GM12878 (cell line): Measurements from ENCODE around the gene FBXO42. TPM values are rescaled to one million over a fixed set of nuclear protein-coding genes. Genes with fewer than 3 reads are reported as not detected.

Experiments used
- ATAC-seq: fragments of 200-7000 bp; cut with Tn5 transposase; 3 replicates; pipeline ENCODE4 v1.9.1; 2020; ENCODE audit warnings: mild to moderate bottlenecking, moderate library complexity
- BruUV-seq: library from RNA; stranded (reverse); fragments of 400-500 nt; replicated peaks from 2 replicates; lab custom pipeline; 2021; lab: Mats Ljungman, UMichigan
- CTCF ChIA-PET: fragments of 300-600 bp; sonication (Branson Sonifier 250); formaldehyde crosslinking; extraction: SDS; loops from one replicate; lab custom pipeline; 2021; ENCODE audit warnings: inconsistent platforms; lab: Yijun Ruan, JAX
- POLR2A ChIA-PET: fragments of 350-600 bp; formaldehyde crosslinking; extraction: SDS; loops from one replicate; lab custom pipeline; 2021; ENCODE audit warnings: inconsistent platforms; lab: Charles Lee
- RAD21 ChIA-PET: fragments of 300-600 bp; sonication (Branson Sonifier 250); formaldehyde crosslinking; loops from one replicate; lab custom pipeline; 2023; ENCODE audit warnings: antibody characterized with exemption; ENCODE audit not compliant: unreplicated experiment; lab: Charles Lee
- SMC1A ChIA-PET: fragments of 300-600 bp; sonication (Branson Sonifier 250); formaldehyde crosslinking; loops from one replicate; lab custom pipeline; 2023; ENCODE audit not compliant: unreplicated experiment, uncharacterized antibody; lab: Charles Lee
- DNase-seq: peaks from one replicate; pipeline ENCODE4 v3.0.0-alpha.2; 2011; ENCODE audit warnings: low read depth, low spot score
- FAIRE-seq: peaks from 3 replicates; lab custom pipeline; 2011; peaks lifted over from hg19 to GRCh38; lab: Jason Lieb, UNC
- H2AFZ ChIP-seq: 2 replicates; pipeline ENCODE4 v1.6.0; 2011; ENCODE audit warnings: low read depth, low read length, control low read depth; ENCODE audit not compliant: control insufficient read depth
- H3K27ac ChIP-seq: 2 replicates; pipeline ENCODE4 v1.5.1; 2011; ENCODE audit warnings: control low read depth; ENCODE audit not compliant: control insufficient read depth, insufficient read depth
- H3K27me3 ChIP-seq, 2 experiments: replicated peaks in 1 of 2; 2 replicates each; pipeline versions ENCODE4 v1.6.0 to v1.6.1; 2011; ENCODE audit warnings: low read length in 1 of 2; ENCODE audit not compliant: control insufficient read depth in 2 of 2, insufficient read depth in 2 of 2
- H3K36me3 ChIP-seq, 2 experiments: 2 replicates each; pipeline ENCODE4 v1.5.1; 2011; ENCODE audit warnings: low read length in 1 of 2; ENCODE audit not compliant: control insufficient read depth in 2 of 2, insufficient read depth in 2 of 2
- H3K4me1 ChIP-seq: 2 replicates; pipeline ENCODE4 v1.6.1; 2011; ENCODE audit warnings: mild to moderate bottlenecking, low read length, moderate library complexity, mixed read lengths; ENCODE audit not compliant: control insufficient read depth, insufficient read depth
- H3K4me2 ChIP-seq: 2 replicates; pipeline ENCODE4 v1.6.0; 2011; ENCODE audit warnings: control low read depth; ENCODE audit not compliant: control insufficient read depth, insufficient read depth
- H3K4me3 ChIP-seq: fragments of 200-600 bp; sonication (generic); 2 replicates; pipeline ENCODE4 v1.5.1; 2016
- H3K79me2 ChIP-seq: 2 replicates; pipeline ENCODE4 v1.6.0; 2011; ENCODE audit warnings: low read length; ENCODE audit not compliant: control insufficient read depth, insufficient read depth
- H3K9ac ChIP-seq: 2 replicates; pipeline ENCODE4 v1.8.0; 2011; ENCODE audit warnings: low read length, control low read depth, mixed read lengths; ENCODE audit not compliant: control insufficient read depth, insufficient read depth
- H3K9me3 ChIP-seq: replicated peaks from 3 replicates; pipeline ENCODE4 v1.5.1; 2011; ENCODE audit warnings: mild to moderate bottlenecking, low read length; ENCODE audit not compliant: control insufficient read depth, insufficient read depth
- H4K20me1 ChIP-seq: 2 replicates; pipeline ENCODE4 v1.6.0; 2011; ENCODE audit not compliant: control insufficient read depth, insufficient read depth
- CHD1 ChIP-seq: IDR thresholded peaks from 2 replicates; pipeline ENCODE4 v1.6.1; 2012; ENCODE audit warnings: low read depth, low read length, improper control_type of control experiment
- DPF2 ChIP-seq: fragments of 450-650 bp; IDR thresholded peaks from 2 replicates; pipeline ENCODE4 v1.6.1; 2017; ENCODE audit warnings: mild to moderate bottlenecking
- E2F4 ChIP-seq: IDR thresholded peaks from 2 replicates; pipeline ENCODE4 v1.6.1; 2012; ENCODE audit warnings: low read depth, low read length, improper control_type of control experiment
- KLF5 ChIP-seq: fragments of 450-650 bp; IDR thresholded peaks from 2 replicates; pipeline ENCODE4 v1.6.1; 2014; ENCODE audit warnings: mild to moderate bottlenecking; ENCODE audit not compliant: partially characterized antibody
- MEF2B ChIP-seq: fragments of 450-650 bp; IDR thresholded peaks from 2 replicates; pipeline ENCODE4 v1.6.1; 2018; ENCODE audit warnings: mild to moderate bottlenecking, moderate library complexity; ENCODE audit not compliant: partially characterized antibody, poor library complexity, severe bottlenecking
- NR2C1 ChIP-seq: fragments of 450-650 bp; IDR thresholded peaks from 2 replicates; pipeline ENCODE4 v1.6.1; 2017; ENCODE audit warnings: antibody characterized with exemption, mild to moderate bottlenecking, moderate library complexity
- RBBP5 ChIP-seq: fragments of 200-600 bp; sonication (generic); conservative IDR thresholded peaks from 2 replicates; pipeline ENCODE4 v1.6.1; 2016
- RELA ChIP-seq: fragments of 450-650 bp; IDR thresholded peaks from 2 replicates; pipeline ENCODE4 v1.8.0; 2014; ENCODE audit warnings: borderline replicate concordance; ENCODE audit not compliant: partially characterized antibody
- SRF ChIP-seq, 2 experiments: IDR thresholded peaks; 2 replicates each; pipeline ENCODE4 v1.6.1; 2011; ENCODE audit warnings: low read depth in 2 of 2, low read length in 2 of 2, mild to moderate bottlenecking in 1 of 2, moderate library complexity in 1 of 2
- ZBTB33 ChIP-seq: fragments of 450-650 bp; IDR thresholded peaks from 2 replicates; pipeline ENCODE4 v1.6.1; 2017; ENCODE audit warnings: mild to moderate bottlenecking
- ZNF217 ChIP-seq: fragments of 450-650 bp; IDR thresholded peaks from 2 replicates; pipeline ENCODE4 v1.6.1; 2017; ENCODE audit warnings: antibody characterized with exemption, mild to moderate bottlenecking
- ZNF592 ChIP-seq: fragments of 450-650 bp; IDR thresholded peaks from 2 replicates; pipeline ENCODE4 v1.6.1; 2017; ENCODE audit warnings: mild to moderate bottlenecking, moderate library complexity
- ZNF622 ChIP-seq: fragments of 450-650 bp; IDR thresholded peaks from 2 replicates; pipeline ENCODE4 v1.6.1; 2017; ENCODE audit warnings: mild to moderate bottlenecking, inconsistent platforms
- WGBS: methylation state at CpG from one replicate; pipeline ENCODE4 v1.1.6; 2016; ENCODE audit warnings: low lambda C conversion rate; ENCODE audit not compliant: insufficient replicate concordance, insufficient coverage; ENCODE audit errors: missing lambda C conversion rate; 5-methylcytosine and 5-hydroxymethylcytosine counted together
- in situ Hi-C: fragments of 300-500 bp; cut with MboI; formaldehyde crosslinking; loops from 9 replicates; pipeline ENCODE4 v1.14.3; 2018; ENCODE audit warnings: mixed read lengths
- intact Hi-C: fragments of 100-400 bp; cut with micrococcal nuclease; formaldehyde crosslinking; loops from one replicate; pipeline ENCODE4 v1.14.2; 2022; ENCODE audit not compliant: unreplicated experiment
- polyA plus RNA-seq, 11 experiments: library from polyadenylated mRNA; depleted of rRNA in 4 of 11; unstranded in 6 of 11; stranded (reverse) in 5 of 11; fragments of >200 nt; fragmentation: Nextera tagmentation in 4 of 11; fragmentation: Illumina TruSeq in 1 of 11; extraction: Ambion mirVana in 4 of 11; extraction: Trizol in 1 of 11; gene quantifications; 1 replicate in 1 of 11; 2 replicates in 10 of 11; pipeline versions ENCODE4 v1.2.1 to v1.2.3, GENCODE V29; 2011 to 2016; ENCODE audit warnings: inconsistent platforms in 2 of 11, missing spikeins in 2 of 11, low read depth in 1 of 11
- total RNA-seq, 4 experiments: library from RNA; depleted of rRNA in 3 of 4; stranded (reverse); fragments of >200 nt in 3 of 4; fragmentation: Illumina TruSeq in 1 of 4; extraction: Trizol in 1 of 4; gene quantifications; 2 replicates each; pipeline versions ENCODE4 v1.2.1 to v1.2.3, GENCODE V29; 2013 to 2021

The FBXO42 gene
- total and polyA plus RNA-seq, 10 of the 15 experiments (the other 5 are each of a cell fraction or from before 2014, with no cell fraction given): 6.1 to 23.8 (median 15.2) TPM

- FAIRE-seq (no peak), DNase-seq (no peak), ATAC-seq (no peak)
- BruUV-seq: no TSS peak
- peaks cover 63% of the 10 kb centered on the region for H3K79me2 ChIP-seq
- no peaks in the 10 kb centered on the region for H3K27me3 ChIP-seq
- H3K36me3 ChIP-seq: no peaks in the 10 kb centered on the region
- no peak overlapping the region for H3K9ac ChIP-seq
- ChIA-PET RAD21 (interaction anchor here (0.7 to 1.1 kb wide), 2 partner anchors 14 to 133 kb away, joined by 3 to 6 read pairs; no protein-coding TSS in a partner anchor), CTCF (interaction anchor here (0.8 to 2.4 kb wide), 4 partner anchors 14 to 272 kb away, joined by 3 to 15 read pairs (median 4); no protein-coding TSS in a partner anchor), POLR2A (interaction anchor here (0.6 to 0.9 kb wide), 2 partner anchors 15 to 100 kb away, joined by 3 to 4 read pairs; no protein-coding TSS in a partner anchor), SMC1A (interaction anchor here (0.6 to 1.5 kb wide), 7 partner anchors 8 to 271 kb away, joined by 3 to 6 read pairs (median 4); partner anchors contain the start of gene NECAP2)
- H3K27ac ChIP-seq: no peak overlapping the region
- H3K4me3 ChIP-seq: peak overlapping the region; percentile 49; the same call in 1 of the 2 replicates
- intact Hi-C loops: no loop called here
- H4K20me1 ChIP-seq: no peaks in the 10 kb centered on the region; the same call in 1 of the 2 replicates
- H3K4me1 ChIP-seq: 0 out of 2 replicates have a peak, but pooled peaks cover 4% of the 10 kb centered on the region
- in situ Hi-C loops: no loop called here
- TF ChIP-seq ZNF217: no peak
- TF ChIP-seq E2F4: no peak
- no peak for TF ChIP-seq ZNF592
- no peak for TF ChIP-seq RBBP5
- TF ChIP-seq SRF (IDR thresholded peaks at IDR 0.05; ENCODE audit: low read depth in 2 of 2, low read length in 2 of 2): no peak
- no peak for TF ChIP-seq KLF5
- TF ChIP-seq DPF2: no peak
- no peak for TF ChIP-seq RELA
- TF ChIP-seq ZNF622: no peak
- no peak for TF ChIP-seq NR2C1
- TF ChIP-seq CHD1: no peak
- no peak for TF ChIP-seq MEF2B
- no peak for TF ChIP-seq ZBTB33
- no peaks in the 10 kb centered on the region for H3K9me3 ChIP-seq
- peak overlapping the region; percentile 47 for H3K4me2 ChIP-seq
- H2AFZ ChIP-seq: no peak overlapping the region
- WGBS: 51% methylated on average over 2 of the region's 2 CpGs
Observed at GRCh38 chr1:16349847-16350406, 2.4 kb downstream of the FBXO42 start.
